CD4-positive, alpha-beta memory T cell (primary cell): ENCODE measurements around the gene CDK5RAP2. TPM values are rescaled to one million over a fixed set of nuclear protein-coding genes. Genes with fewer than 3 reads are reported as not detected.

Source experiments
- CTCF ChIA-PET: fragments of 350-600 bp; sonication (Branson Sonifier 250); formaldehyde crosslinking; loops from one replicate; lab custom pipeline; 2021; ENCODE audit warnings: inconsistent platforms; ENCODE audit not compliant: partially characterized antibody; lab: Charles Lee
- POLR2A ChIA-PET: fragments of 350-600 bp; sonication (Branson Sonifier 250); formaldehyde crosslinking; loops from one replicate; lab custom pipeline; 2021; ENCODE audit not compliant: partially characterized antibody; lab: Charles Lee
- DNase-seq, 5 donors: peaks; one replicate each; pipeline versions ENCODE4 v3.0.0 to v3.0.0-alpha.2; 2020 to 2022; ENCODE audit warnings: mixed read lengths in 1 of 5
- H3K27ac ChIP-seq: one replicate; pipeline ENCODE4 v1.7.0; 2013; ENCODE audit warnings: low read depth, low read length
- H3K27me3 ChIP-seq: 2 replicates; pipeline ENCODE4 v1.7.0; 2013; ENCODE audit warnings: mild to moderate bottlenecking, low read length, moderate library complexity; ENCODE audit not compliant: insufficient read depth
- H3K36me3 ChIP-seq: 2 replicates; pipeline ENCODE4 v1.7.0; 2013; ENCODE audit warnings: mild to moderate bottlenecking, low read length, moderate library complexity; ENCODE audit not compliant: insufficient read depth
- H3K4me1 ChIP-seq: 2 replicates; pipeline ENCODE4 v1.7.0; 2013; ENCODE audit warnings: mild to moderate bottlenecking, low read length, moderate library complexity; ENCODE audit not compliant: insufficient read depth
- H3K4me3 ChIP-seq, 2 donors: one replicate each; pipeline ENCODE4 v1.7.0; 2013; ENCODE audit warnings: low read length in 2 of 2, mild to moderate bottlenecking in 1 of 2
- H3K9me3 ChIP-seq, 2 donors: one replicate each; pipeline ENCODE4 v1.7.0; 2013; ENCODE audit warnings: low read length in 2 of 2, control low read depth in 1 of 2; ENCODE audit not compliant: control insufficient read depth in 1 of 2
- H3K27ac Mint-ChIP-seq, 7 donors: one replicate each; pipeline ENCODE4 v1.8.0; 2020 to 2021; ENCODE audit warnings: mixed read lengths in 7 of 7, mild to moderate bottlenecking in 6 of 7, inconsistent platforms in 3 of 7, moderate library complexity in 3 of 7
- H3K27me3 Mint-ChIP-seq, 2 donors: one replicate each; pipeline ENCODE4 v1.8.0; 2020 to 2021; ENCODE audit warnings: mixed read lengths in 2 of 2
- H3K36me3 Mint-ChIP-seq, 2 donors: one replicate each; pipeline ENCODE4 v1.8.0; 2020 to 2021; ENCODE audit warnings: mixed read lengths in 2 of 2, inconsistent platforms in 1 of 2, mild to moderate bottlenecking in 1 of 2
- H3K4me1 Mint-ChIP-seq, 4 donors: one replicate each; pipeline ENCODE4 v1.8.0; 2020 to 2021; ENCODE audit warnings: mixed read lengths in 4 of 4, mild to moderate bottlenecking in 1 of 4
- H3K4me3 Mint-ChIP-seq, 8 donors: one replicate each; pipeline ENCODE4 v1.8.0; 2020 to 2021; ENCODE audit warnings: mixed read lengths in 8 of 8, mild to moderate bottlenecking in 7 of 8, moderate library complexity in 6 of 8, inconsistent platforms in 3 of 8
- H3K9me3 Mint-ChIP-seq, 8 donors: one replicate each; pipeline ENCODE4 v1.8.0; 2020 to 2021; ENCODE audit warnings: mixed read lengths in 8 of 8, mild to moderate bottlenecking in 5 of 8, inconsistent platforms in 3 of 8, moderate library complexity in 1 of 8
- intact Hi-C: fragments of 100-400 bp; cut with micrococcal nuclease; formaldehyde crosslinking; loops from one replicate; pipeline ENCODE4 v1.15.1; 2023
- polyA plus RNA-seq, 2 donors: library from polyadenylated mRNA; unstranded; fragments of 300-500 nt; fragmentation: Illumina TruSeq; gene quantifications; one replicate each; pipeline ENCODE4 v1.2.3, GENCODE V29; 2021
- total RNA-seq, 2 experiments: library from RNA; stranded (reverse); gene quantifications; one replicate each; pipeline ENCODE4 v1.2.3, GENCODE V29; 2021

CDK5RAP2 gene
- total and polyA plus RNA-seq, 4 experiments from 2014 or later = 3.9 to 102 (median 59.4) TPM

DNA sequence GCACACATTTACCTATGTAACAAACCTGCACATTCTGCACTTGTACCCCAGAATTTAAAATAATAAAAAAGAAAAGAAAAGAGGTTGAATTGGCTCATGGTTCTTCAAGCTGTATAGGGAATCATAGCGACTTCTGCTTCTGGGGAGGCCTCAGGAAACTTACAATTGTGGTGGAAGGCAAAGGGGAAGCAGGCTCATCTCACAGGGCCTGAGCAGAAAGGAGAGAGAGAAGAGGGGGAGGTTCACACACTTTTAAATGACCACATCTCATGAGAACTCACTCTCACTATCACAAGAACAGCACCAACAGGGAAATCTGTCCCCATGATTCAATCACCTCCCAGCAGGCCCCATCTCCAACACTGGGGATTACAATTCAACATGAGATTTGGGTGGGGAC is 214.6 kb downstream of the CDK5RAP2 start:
- Histone ChIP-seq H3K9me3 (no peaks in the 10 kb centered on the region), H3K36me3 (no peaks in the 10 kb centered on the region), H3K27ac (no peak overlapping the region), H3K27me3 (no peaks in the 10 kb centered on the region), H3K4me1 (no peaks in the 10 kb centered on the region), H3K4me3 (no peak overlapping the region)
- peaks cover 0 to 3% (median 0%) of the 10 kb centered on the region in 8 donors for H3K9me3 Mint-ChIP-seq
- intact Hi-C loops = no loop called here
- peaks cover 2 to 7% of the 10 kb centered on the region in 2 donors for H3K36me3 Mint-ChIP-seq
- no peaks in the 10 kb centered on the region for H3K4me1 Mint-ChIP-seq
- no peaks in the 10 kb centered on the region for H3K27me3 Mint-ChIP-seq
- ChIA-PET POLR2A (no interaction called here), CTCF (no interaction called here)
- no peak overlapping the region for H3K27ac Mint-ChIP-seq
- DNase-seq = no peak
- H3K4me3 Mint-ChIP-seq = no peak overlapping the region

GRCh38 chr9:120363697-120364096 is 216.3 kb downstream of the CDK5RAP2 start:
- no peak for DNase-seq
- H3K9me3 Mint-ChIP-seq = peaks cover 0 to 3% (median 0%) of the 10 kb centered on the region in 8 donors
- Histone ChIP-seq H3K4me3 (no peak overlapping the region), H3K27me3 (no peaks in the 10 kb centered on the region), H3K4me1 (no peaks in the 10 kb centered on the region), H3K9me3 (no peaks in the 10 kb centered on the region), H3K36me3 (no peaks in the 10 kb centered on the region), H3K27ac (no peak overlapping the region)
- ChIA-PET POLR2A (no interaction called here), CTCF (no interaction called here)
- intact Hi-C loops = no loop called here
- no peaks in the 10 kb centered on the region for H3K4me1 Mint-ChIP-seq
- H3K27ac Mint-ChIP-seq = no peak overlapping the region
- no peaks in the 10 kb centered on the region for H3K27me3 Mint-ChIP-seq
- H3K4me3 Mint-ChIP-seq = no peak overlapping the region
- peaks cover 2 to 7% of the 10 kb centered on the region in 2 donors for H3K36me3 Mint-ChIP-seq

DNA sequence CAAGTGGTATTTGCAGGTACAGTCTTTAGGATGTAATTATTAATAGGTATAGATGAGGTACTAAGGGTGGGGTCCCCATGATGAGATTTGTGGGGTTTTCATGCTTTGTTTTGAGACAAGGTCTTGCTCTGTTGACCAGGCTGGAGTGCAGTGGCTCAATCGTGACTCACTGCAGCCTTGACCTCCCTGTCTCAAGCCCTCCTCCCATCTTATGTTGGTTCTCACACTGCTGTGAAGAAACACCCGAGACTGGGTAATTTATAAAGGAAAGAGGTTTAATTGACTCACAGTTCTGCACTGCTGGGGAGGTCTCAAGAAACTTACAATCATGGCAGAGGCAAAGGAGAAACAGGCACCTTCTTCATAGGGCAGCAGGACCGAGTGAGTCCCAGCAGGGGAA is 217.5 kb downstream of the CDK5RAP2 start:
- intact Hi-C loops = no loop called here
- H3K27me3 ChIP-seq = no peaks in the 10 kb centered on the region
- no peaks in the 10 kb centered on the region for H3K36me3 ChIP-seq
- no peaks in the 10 kb centered on the region for H3K4me1 ChIP-seq
- no peaks in the 10 kb centered on the region for H3K27me3 Mint-ChIP-seq
- ChIA-PET CTCF (no interaction called here), POLR2A (no interaction called here)
- no peak overlapping the region for H3K27ac Mint-ChIP-seq
- no peak overlapping the region for H3K27ac ChIP-seq
- no peaks in the 10 kb centered on the region for H3K9me3 ChIP-seq
- DNase-seq = no peak
- no peaks in the 10 kb centered on the region for H3K4me1 Mint-ChIP-seq
- H3K9me3 Mint-ChIP-seq = peaks cover 0 to 3% (median 0%) of the 10 kb centered on the region in 8 donors
- H3K4me3 Mint-ChIP-seq = no peak overlapping the region
- no peak overlapping the region for H3K4me3 ChIP-seq
- H3K36me3 Mint-ChIP-seq = peaks cover 2 to 7% of the 10 kb centered on the region in 2 donors

GRCh38 chr9:120361551-120361950 is 218.4 kb downstream of the CDK5RAP2 start:
- Histone ChIP-seq H3K27me3 (no peaks in the 10 kb centered on the region), H3K36me3 (no peaks in the 10 kb centered on the region), H3K4me1 (no peaks in the 10 kb centered on the region), H3K4me3 (no peak overlapping the region), H3K9me3 (no peaks in the 10 kb centered on the region), H3K27ac (no peak overlapping the region)
- Mint-ChIP-seq H3K27ac (no peak overlapping the region), H3K27me3 (no peaks in the 10 kb centered on the region), H3K9me3 (peaks cover 0 to 3% (median 0%) of the 10 kb centered on the region in 8 donors), H3K4me1 (no peaks in the 10 kb centered on the region), H3K4me3 (no peak overlapping the region), H3K36me3 (peaks cover 0 to 3% of the 10 kb centered on the region in 2 donors)
- POLR2A ChIA-PET = no interaction called here
- intact Hi-C loops = no loop called here
- no peak for DNase-seq
- CTCF ChIA-PET = no interaction called here

DNA sequence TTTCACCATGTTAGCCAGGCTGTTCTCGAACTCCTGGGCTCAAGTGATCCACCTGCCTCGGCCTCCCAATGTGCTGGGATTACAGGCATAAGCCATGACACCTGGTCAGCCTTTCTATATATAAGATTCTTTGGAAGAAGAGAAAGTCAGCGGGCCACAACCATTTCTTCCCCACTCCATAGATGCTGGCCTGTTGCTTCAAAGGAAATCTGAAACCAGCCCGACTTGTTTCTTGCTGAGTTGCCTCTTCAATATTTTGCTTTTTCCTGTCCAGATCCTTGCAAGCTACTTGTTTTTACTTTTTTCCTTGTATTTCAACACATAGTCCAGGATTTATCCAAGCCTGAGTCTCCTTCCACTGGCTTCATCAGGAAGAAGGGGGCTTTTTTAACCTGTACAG is 219.5 kb downstream of the CDK5RAP2 start:
- Histone ChIP-seq H3K4me3 (no peak overlapping the region), H3K4me1 (no peaks in the 10 kb centered on the region), H3K27ac (no peak overlapping the region), H3K9me3 (no peaks in the 10 kb centered on the region), H3K36me3 (no peaks in the 10 kb centered on the region), H3K27me3 (no peaks in the 10 kb centered on the region)
- H3K36me3 Mint-ChIP-seq = peaks cover 0 to 10% of the 10 kb centered on the region in 2 donors
- ChIA-PET CTCF (interaction anchor here (0.6 kb wide), 1 partner anchor 36 kb away, joined by 3 read pairs; no protein-coding TSS in a partner anchor), POLR2A (no interaction called here)
- H3K9me3 Mint-ChIP-seq = peaks cover 0 to 7% (median 0%) of the 10 kb centered on the region in 8 donors
- intact Hi-C loops = no loop called here
- no peak overlapping the region for H3K27ac Mint-ChIP-seq
- DNase-seq = no peak
- no peak overlapping the region for H3K4me3 Mint-ChIP-seq
- no peaks in the 10 kb centered on the region for H3K27me3 Mint-ChIP-seq
- no peaks in the 10 kb centered on the region for H3K4me1 Mint-ChIP-seq

GRCh38 chr9:120360046-120360445 is 219.9 kb downstream of the CDK5RAP2 start:
- Mint-ChIP-seq H3K27ac (no peak overlapping the region), H3K9me3 (peaks cover 0 to 6% (median 0%) of the 10 kb centered on the region in 8 donors), H3K27me3 (no peaks in the 10 kb centered on the region), H3K4me1 (no peaks in the 10 kb centered on the region), H3K4me3 (no peak overlapping the region), H3K36me3 (peaks cover 0 to 10% of the 10 kb centered on the region in 2 donors)
- Histone ChIP-seq H3K9me3 (no peaks in the 10 kb centered on the region), H3K27me3 (no peaks in the 10 kb centered on the region), H3K4me3 (no peak overlapping the region), H3K36me3 (no peaks in the 10 kb centered on the region), H3K27ac (no peak overlapping the region), H3K4me1 (no peaks in the 10 kb centered on the region)
- ChIA-PET CTCF (interaction anchor here (0.6 kb wide), 1 partner anchor 37 kb away, joined by 3 read pairs; no protein-coding TSS in a partner anchor), POLR2A (no interaction called here)
- no peak for DNase-seq
- intact Hi-C loops = no loop called here

- peaks cover 0 to 4% (median 0%) of the 10 kb centered on the region in 8 donors for H3K9me3 Mint-ChIP-seq
- no peak overlapping the region for H3K27ac Mint-ChIP-seq
- ChIA-PET CTCF (no interaction called here), POLR2A (no interaction called here)
- DNase-seq = no peak
- no peak overlapping the region for H3K27ac ChIP-seq
- peaks cover 0 to 7% of the 10 kb centered on the region in 2 donors for H3K36me3 Mint-ChIP-seq
- no peaks in the 10 kb centered on the region for H3K4me1 Mint-ChIP-seq
- no peaks in the 10 kb centered on the region for H3K27me3 ChIP-seq
- H3K4me1 ChIP-seq = no peaks in the 10 kb centered on the region
- intact Hi-C loops = no loop called here
- no peaks in the 10 kb centered on the region for H3K27me3 Mint-ChIP-seq
- H3K4me3 ChIP-seq = no peak overlapping the region
- peak overlapping the region in 1 of 8 donors; percentile 38 for H3K4me3 Mint-ChIP-seq
- no peaks in the 10 kb centered on the region for H3K9me3 ChIP-seq
- H3K36me3 ChIP-seq = no peaks in the 10 kb centered on the region
Observed at GRCh38 chr9:120358877-120359276, 221.1 kb downstream of the CDK5RAP2 start.
